Retinal pigment epithelial cell (primary cell): Measurements from ENCODE around the gene GATB.

Source experiments
- DNase-seq: peaks from one replicate; pipeline ENCODE4 v3.0.0-alpha.2; 2010; ENCODE audit warnings: low read depth
- H3K4me3 ChIP-seq: 2 replicates; pipeline ENCODE4 v1.5.1; 2011; ENCODE audit warnings: mild to moderate bottlenecking, low read length, control low read depth, moderate library complexity
- CTCF ChIP-seq: conservative IDR thresholded peaks from 2 replicates; pipeline ENCODE4 v1.5.1; 2011; ENCODE audit warnings: low read depth, low read length, control low read depth, inconsistent platforms

Gene GATB

GRCh38 chr4:151760712-151761661, at the start of gene GATB:
Gene GATB, minus strand, starts transcription at chr4:151761007. Its CDS starts 25 bp downstream, at chr4:151760982.
- DNase-seq, result peak; percentile 93
- peak within 1 kb of the TSS; percentile 95 for H3K4me3 ChIP-seq
- TF ChIP-seq CTCF, result peak; percentile 66

GRCh38 chr4:151810476-151810875, 49.7 kb upstream of the GATB start:
- TF ChIP-seq CTCF, result no peak
- DNase-seq, result no peak
- H3K4me3 ChIP-seq, result no peak overlapping the region

DNA sequence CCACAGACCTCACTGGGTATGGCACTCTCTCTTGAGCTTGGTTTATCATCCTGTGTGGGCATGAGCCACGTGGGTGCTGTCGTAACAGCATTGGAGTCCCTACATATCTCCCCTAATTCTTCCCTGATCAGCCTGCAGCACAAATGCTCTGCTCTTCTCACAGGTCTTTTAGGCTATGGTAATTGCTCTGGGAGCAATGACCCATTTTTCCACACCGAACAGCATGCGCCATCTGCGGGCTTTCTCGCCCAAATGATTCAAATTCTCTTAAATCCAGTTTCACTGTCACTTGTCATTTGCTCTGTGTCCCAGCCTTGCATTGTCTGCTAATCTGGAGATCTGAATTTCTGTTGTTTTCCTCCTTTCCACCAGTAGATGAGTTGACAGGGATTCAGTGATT, 48.9 kb upstream of the GATB start:
- no peak for DNase-seq
- no peak overlapping the region for H3K4me3 ChIP-seq
- TF ChIP-seq CTCF, result no peak

DNA sequence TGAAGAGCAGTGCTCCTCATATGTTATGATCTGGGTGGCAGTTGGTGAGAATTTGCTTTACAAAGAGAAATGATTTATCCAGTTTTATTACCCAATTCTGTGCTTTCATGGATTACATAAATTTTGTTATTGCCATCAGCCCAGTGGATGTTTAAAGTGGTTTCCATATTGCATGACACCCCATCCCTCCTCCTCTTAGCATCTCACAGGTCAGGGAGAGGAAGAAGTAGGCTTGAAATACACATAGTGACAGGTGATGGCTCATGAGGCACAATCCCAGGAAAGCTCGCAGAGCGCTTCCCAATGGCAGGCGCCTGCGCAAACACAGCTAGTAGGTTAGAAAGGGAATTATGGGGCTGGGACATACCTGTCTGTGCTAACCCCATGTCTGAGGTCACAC, 47.7 kb upstream of the GATB start:
- no peak overlapping the region for H3K4me3 ChIP-seq
- TF ChIP-seq CTCF, result no peak
- DNase-seq, result no peak

DNA sequence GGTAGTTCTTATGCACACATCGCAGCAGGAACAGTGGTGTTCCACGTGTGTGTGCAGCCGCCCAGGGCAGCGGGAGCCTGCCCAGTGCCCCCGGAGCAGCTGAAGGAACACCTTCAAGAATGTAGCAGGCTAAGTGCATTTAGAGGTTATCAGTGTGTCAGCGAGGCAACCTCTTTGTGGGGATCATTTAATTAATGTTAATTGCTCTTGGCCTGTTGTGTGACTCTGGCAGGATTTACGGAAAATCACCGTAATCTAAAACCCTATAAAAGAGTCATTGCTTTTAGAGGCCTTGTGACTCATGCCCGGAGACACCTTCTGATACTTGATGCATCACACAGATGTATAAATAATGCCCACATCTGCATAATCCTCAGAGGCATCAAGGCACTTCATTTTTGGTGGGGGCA, 47.3 kb upstream of the GATB start:
- H3K4me3 ChIP-seq, result no peak overlapping the region

GRCh38 chr4:151807220-151807619, 46.4 kb upstream of the GATB start:
- no peak for DNase-seq
- no peak for TF ChIP-seq CTCF
- no peak overlapping the region for H3K4me3 ChIP-seq

More for the DNA sequence above, 47.3 kb upstream of the GATB start:
- no peak for DNase-seq
- no peak for TF ChIP-seq CTCF

GRCh38 chr4:151806511-151806927, 45.7 kb upstream of the GATB start:
- DNase-seq, result peak; percentile 47
- no peak overlapping the region for H3K4me3 ChIP-seq
- no peak for TF ChIP-seq CTCF
